ENCODE data around the gene MYL12B.
"Not testable (repeated sequence)": the region's sequence is repeated elsewhere in the genome, so short reads cannot be mapped to it uniquely, and the experiment has no call there.

MYL12B gene

DNA sequence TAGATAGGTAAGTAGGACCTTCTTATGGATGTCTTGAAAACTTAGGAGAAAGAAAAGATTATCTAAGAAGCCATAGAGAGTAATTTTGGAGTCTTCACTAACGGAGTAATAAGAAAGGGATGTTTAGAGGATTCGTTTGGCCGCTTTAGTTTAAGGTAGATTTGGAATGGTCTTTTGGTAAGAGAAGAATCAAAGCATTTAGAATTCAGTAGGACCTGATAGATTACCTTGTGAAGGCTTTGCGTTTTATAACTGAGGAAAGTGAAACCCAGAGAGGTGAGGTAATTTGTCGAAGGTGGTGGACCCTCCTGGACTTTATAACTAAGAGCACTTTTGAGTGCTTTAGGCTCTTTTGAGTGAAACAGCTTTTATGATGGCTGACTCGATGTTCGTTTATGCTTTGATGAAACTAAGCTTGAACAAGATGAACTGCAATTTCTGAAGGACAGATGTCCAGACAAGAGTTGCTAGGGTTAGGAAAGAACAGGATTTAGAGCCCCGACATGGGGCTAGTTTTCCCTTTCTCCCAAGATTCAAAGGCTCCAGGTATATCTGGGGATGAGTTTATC is 1.3 kb downstream of the MYL12B start:
- DNase-seq: no peak

DNA sequence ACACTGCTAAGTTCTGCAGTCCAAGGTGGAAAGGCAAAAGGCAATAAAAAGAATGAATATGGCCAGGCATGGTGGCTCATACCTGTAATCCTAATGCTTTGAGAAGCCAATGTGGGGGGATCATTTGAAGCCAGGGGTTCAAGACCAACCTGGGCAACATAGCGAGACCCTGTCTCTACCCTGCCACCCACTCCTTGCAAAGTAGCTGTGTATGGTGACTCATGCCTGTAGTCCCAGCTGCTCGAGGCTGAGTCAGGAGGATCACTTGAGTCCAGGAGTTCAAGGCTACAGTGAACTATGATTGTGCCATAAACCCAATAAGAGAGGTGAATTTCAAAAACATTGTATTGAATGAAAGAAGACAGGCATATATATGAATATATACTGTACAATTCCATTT is 2.4 kb downstream of the MYL12B start:
- DNase-seq: no peak

DNA sequence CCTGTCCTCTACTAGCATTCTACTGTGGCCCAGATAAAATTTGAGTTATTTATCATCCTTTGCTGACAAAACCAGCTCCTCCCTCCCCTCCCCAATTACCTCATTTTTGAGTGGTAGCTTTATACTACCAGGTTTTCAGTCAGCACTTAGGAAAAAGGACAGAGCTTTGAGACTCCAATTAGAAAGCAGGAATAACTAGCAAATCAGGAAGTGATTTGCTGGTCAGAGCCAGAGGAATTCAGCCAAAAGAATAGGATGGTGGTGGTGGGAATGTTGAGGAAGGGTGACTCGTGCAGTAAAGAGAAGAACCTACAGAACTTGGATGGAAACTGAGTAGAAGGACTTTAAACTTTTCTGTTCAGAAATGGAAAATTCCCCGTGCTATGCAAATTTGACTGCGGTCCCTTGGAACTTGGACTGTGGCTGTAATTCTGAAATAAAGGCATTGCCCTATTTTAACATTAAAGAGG is 3.7 kb downstream of the MYL12B start:
- DNase-seq: no peak

DNA sequence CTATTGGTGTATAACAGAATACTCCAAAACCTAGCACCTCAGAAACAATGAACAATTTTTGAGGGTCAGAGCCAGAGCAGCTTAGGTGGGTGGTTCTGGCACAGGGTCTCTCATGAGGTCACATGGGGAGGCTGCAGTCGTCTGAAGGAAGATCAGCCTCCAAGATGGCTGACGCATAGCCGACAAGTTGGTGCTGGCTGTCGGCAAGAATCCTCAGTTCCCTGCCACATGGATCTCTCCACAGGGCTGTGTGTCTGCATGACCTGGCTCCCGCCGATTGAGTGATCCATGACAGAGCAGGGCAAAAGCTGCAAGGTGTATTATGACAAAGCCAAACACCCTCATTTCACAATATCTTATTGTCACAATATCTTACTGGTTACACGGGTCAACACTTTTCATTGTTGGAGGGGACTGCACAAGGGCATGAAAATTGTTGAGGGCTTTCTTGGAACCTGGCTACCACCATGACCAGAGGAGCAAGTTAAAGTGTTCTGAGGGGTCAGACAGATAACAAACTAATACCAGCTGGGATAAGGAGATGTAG is 4.2 kb downstream of the MYL12B start:
- no peak for DNase-seq

DNA sequence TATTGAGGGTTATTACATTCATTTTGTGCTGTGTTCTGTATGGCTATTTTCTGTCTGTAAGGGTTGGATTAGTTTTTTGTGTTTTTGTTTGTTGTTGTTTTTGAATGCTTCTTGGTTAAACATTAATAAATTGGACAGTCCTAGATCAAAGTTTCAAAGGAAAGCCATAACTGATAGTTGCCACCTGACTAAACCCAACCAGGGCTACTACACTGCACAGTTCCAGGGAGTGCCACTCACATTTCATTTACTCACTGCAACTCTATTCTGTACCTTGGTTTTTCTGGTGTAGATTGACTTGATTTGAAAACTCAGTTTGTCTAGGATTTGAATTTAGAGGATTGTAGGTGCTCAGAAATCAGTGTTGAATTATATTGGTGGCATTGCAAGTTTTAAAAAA is 6.4 kb downstream of the MYL12B start:
- no peak for DNase-seq

DNA sequence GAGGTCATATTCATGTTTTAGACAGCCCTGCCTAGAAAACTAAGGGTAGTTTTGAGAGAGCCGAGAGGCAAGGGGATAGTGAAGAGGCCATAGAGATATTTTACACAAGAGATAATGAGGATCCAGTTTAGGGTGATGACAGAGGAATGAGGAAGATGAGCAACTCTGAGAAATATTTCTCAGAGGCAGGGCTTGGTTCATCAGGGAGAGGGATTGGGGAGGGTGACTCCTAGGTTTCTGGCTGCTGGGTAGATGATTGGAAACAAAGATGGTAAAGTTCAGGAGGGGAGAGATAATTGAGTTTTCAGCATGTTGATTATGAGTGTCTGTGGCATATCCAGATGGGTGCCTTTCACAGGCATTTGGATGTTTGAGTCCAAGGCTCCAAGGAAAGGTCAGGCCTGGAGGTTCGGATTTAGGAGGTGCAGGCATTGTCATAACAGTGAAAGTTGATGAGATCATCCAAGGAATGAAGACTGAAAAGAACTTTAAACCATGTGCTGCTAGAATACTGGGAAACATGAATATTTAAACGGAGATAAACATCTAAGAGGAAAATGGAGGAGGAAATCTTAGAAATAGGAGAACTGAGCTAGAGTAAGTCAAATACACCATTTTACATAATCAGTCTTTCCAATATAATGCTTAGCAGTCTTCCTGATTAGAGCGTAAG is 7.4 kb downstream of the MYL12B start:
- no peak for DNase-seq

DNA sequence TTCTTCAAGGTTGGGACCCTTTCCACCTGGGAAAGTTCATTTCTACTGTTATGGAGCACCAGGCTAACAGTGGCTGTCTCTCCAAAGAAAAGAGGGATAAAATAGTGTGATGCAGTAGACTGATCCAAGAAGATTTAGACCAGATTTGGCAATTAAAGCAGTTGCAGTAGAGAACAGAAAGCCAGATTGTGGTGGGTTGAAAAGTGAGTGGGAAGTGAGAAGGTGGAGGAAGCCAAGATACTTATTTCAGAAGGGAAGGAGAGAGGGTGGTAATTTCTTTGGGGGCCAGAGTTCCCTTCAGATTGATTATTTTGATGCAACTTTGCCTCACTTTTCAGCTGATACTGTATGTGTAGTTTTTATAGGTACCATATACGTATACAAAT is 8.0 kb downstream of the MYL12B start:
- no peak for DNase-seq

DNA sequence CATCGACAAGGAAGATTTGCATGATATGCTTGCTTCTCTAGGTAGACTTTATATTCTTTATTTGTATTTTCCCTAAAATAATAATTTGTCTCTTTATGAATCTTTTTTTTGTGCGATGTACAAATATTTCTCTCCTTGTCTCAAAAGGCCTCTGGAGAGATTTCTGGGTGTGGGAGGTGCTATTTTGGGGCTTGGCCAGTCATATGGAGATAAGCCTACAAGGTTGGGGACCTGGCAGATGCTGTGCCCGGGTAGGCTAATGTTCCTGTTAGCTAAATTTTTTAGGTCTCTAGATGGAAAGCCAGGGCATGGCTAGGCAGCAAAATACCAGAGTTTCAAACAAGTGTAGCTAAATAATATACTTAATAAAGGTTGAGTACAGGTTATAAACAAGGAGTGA is 11.1 kb downstream of the MYL12B start:
- no peak for DNase-seq

DNA sequence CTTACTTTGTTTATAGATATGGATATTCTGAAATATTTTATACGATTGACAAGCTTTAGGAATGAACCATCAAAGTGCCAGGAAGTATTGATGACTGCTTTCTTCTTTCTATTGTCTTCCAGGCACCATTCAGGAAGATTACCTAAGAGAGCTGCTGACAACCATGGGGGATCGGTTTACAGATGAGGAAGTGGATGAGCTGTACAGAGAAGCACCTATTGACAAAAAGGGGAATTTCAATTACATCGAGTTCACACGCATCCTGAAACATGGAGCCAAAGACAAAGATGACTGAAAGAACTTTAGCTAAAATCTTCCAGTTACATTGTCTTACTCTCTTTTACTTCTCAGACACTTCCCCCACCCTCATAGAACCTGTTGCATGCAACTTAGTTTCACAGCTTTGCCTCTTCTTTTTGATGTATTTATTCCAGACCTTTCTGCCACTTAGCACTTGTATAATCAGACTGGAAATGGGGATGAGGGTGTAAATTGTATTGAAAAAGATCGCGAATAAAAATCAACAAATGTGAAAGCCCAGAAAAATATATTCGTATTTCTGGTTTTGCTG is 15.8 kb downstream of the MYL12B start:
- not testable (repeated sequence) for DNase-seq

DNA sequence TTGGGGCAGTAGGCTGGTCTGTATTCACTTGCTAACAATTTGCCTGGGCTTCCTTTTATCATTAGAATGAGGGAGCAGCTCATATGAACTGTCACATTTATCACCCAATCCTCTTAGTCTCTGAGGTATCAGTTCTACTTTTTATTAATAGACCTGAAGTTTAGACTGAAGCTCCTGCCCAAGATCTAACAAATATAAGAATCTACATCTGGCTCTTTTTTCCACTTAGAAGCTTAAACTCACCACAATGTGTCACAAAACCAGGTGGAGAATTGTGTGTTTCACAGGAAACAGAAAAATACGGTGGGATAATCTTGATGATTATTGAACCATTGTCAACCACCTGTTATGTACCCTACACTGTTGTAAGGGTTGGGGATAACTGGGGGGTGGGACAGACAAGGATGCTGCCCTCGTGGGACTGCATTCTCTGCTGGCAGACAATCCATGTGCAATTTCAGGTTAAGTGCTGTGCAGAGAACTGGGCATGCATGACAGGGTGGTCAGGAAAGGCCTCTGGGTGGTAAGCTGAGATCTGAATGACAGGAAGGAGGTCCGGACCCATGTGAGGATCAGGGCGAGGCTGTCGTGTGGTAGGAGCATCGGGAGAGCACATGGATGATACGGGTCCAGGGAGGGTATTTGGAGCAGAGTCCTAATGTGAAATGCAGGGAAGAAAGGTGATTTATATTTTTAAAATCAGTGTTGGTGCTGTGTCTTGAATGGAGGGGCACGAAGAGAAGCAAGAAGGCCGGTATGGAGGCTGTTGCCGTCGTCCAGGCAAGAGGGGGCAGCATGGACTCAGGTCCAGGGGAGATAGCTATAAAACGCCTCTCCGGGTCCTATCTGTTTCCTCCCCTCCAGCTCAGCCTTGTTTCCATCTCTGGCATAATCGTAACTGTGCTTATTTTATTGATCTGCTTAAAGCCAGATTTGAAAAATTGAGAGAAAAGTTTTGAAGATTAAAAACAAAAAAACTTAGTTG is 17.6 kb downstream of the MYL12B start:
- no peak for DNase-seq

DNA sequence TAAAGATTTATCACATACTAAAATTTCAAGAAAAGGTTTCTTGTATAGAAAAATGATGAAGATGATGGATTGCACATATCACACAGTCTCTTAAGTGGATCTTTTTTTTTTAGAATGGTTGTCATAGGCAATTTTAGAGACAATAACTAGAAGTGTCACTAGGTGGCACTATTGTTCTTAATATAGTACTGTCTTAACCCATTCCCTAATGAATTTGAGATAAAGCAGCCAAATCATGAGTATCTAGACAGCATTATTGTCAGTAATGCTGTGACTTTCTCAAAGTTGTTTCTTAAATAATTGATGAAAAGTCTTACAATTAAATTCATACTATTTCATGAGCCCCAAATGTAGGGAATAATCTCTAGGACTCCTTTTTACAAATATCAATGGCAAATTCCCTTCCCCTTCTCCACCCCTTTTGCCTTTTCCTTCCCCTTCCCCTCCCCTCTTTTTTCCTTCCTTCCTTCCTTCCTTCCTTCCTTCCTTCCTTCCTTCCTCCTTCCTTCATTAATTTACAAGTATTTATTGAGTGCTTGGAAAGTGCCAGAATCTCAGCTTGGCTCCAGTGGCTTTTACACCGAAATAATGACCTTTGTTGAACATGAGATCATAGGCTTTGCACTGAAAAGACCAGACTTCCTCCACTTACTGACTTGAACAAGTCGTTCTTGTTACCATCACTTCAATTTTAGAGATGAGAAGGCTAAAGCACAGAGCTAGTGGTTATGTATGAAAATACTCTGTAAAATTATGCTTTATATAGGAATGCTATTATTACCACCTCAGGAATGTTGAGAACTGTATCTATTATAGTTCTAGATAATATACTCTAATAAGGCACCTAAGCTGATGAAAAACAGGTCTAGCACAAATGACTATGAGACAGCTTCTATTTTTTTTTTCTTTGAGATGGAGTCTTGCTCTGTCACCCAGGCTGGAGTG is 19.8 kb downstream of the MYL12B start:
- peak; percentile 68 for DNase-seq

DNA sequence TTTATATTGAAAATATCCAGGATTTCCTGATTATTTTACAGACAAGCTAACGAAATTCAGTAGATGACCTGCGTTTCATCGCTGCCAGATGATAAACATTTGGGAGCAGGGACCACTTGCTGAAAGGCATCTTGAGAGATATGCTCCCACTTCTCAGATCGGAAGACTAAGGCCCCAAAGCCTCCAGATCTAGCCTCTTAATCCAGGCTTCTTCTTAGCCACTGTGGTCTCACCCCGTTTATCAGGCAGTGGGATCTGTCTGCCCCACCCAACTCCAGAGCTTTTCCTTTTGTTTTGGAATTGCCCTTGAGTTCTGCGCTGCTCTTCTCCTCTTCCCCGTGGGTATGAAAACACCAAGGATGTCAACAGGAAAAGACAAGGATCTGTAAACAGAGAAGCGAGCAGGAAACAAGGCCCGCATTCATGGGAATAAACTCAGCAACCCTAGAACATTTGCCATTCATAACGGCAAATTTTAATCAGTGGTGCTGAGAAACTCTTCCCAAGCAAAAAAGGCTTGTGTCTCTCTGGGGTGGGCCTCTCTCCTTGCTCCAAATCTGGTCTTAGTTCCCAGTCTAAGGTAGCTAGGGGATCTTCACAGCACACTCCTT is 21.4 kb downstream of the MYL12B start:
- no peak for DNase-seq

DNA sequence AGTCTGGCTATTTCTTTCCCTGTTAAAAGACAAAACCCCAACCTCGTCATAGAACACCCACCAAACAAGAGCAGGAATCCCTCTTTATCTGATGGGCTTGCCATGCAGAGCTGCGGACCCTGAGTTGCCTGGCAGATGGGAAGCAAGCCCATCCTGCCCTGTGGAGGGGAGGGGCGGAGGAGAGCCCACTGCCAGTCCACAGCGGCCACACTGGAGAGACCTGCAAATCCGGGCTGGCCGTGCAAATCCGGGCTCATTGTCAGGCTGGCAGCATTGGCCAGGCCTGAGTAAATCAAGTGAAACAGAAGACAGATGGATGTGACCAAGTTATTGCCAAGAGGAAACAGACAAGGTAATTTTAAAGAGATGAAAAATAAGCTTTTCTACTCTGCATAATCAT is 22.0 kb downstream of the MYL12B start:
- peak; percentile 51 for DNase-seq

DNA sequence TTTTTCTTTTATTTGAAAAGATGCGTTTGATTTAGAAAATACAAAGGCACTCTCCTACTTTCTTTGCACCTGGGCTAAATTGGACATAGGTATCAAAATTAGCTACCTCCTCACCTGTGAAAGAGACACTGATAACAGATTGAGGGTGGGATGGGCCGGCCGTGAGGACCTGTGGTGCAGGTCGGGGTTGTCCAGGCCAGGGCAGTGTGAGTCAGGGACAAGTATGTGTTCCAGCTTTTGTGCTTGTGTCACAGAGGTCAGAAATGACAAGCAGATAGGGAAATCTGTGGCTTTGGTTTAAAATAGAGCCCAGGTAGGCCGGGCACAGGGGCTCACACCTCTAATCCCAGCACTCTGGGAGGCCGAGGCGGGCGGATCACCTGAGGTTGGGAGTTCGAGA is 22.6 kb downstream of the MYL12B start:
- DNase-seq: no peak

DNA sequence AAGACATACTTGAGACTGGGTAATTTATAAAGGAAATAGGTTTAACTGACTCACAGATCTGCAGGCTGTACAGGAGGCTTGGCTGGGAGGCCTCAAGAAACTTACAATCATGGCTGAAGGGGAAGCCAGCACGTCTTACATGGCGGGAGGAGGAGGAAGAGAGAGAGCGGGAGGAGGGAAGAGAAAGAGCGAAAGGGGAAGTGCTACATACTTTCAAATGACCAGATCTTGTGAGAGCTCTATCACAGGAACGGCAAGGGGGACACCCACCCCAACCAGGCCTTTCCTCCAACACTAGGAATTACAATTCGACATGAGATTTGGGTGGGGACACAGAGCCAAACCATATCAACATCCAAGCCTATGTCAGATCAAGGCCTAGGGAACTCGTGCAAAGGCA is 24.2 kb downstream of the MYL12B start:
- DNase-seq: no peak

DNA sequence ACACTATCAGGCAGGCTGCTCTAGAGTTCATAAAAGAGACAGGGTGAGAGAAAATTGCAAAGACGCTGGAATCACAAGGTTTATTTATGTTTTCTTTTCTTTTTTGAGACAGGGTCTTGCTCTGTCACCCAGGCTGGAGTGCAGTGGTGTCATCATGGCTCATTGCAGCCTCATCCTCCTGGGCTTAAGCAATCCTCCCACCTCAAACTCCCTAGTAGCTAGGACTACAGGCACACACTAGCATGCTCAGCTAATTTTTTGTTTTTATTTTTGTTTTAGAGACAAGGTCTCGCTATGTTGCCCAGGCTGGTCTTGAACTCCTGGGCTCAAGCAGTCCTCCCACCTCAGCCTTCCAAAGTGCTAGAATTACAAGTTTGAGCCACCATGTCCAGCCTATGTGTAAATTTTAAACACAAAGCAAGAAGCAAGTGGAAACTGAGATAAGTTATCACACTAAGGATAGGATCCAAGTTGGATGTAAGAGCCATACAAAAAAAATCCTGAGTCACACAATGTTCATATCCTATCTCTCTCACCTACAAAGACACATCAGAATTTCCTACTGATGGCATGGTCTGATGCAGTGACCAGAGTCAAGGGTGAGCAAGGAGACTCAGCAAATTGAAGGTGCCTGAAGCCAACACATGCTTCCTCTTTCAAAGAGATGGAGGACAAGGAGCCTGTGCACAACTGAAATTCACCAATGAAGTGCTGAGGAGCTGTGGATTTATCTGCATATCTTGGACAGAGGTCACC is 31.4 kb downstream of the MYL12B start:
- DNase-seq: no peak

DNA sequence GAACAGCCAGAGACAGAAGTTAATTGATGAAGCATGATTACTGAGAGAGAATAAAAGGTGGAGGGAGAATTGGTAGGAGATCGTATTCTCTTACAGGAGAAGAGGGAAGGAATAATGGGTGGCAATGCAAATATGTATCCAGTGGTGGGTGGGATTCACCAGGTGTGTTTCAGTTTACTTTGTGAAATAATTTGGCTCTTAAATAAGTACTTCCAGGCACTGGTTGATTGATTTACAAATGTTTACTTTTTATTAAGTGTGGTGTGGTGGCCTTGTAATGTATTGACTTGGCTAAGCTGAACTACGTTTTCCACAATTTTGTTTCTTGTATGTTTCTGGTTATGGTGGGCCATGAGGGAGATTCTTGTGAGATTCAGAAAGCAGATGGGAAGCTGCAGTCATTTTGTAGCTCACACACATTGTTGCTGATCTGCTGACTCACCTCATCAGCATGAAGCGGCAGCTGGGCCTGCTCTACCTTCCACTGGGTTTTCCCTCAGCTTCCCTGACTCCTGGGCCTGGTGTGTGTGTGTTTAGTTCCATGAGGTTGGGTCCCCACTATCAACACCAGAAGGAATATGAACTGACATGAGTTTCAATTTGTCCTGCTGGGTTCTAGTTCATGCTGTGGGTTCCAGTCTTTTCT is 32.6 kb downstream of the MYL12B start:
- DNase-seq: no peak

DNA sequence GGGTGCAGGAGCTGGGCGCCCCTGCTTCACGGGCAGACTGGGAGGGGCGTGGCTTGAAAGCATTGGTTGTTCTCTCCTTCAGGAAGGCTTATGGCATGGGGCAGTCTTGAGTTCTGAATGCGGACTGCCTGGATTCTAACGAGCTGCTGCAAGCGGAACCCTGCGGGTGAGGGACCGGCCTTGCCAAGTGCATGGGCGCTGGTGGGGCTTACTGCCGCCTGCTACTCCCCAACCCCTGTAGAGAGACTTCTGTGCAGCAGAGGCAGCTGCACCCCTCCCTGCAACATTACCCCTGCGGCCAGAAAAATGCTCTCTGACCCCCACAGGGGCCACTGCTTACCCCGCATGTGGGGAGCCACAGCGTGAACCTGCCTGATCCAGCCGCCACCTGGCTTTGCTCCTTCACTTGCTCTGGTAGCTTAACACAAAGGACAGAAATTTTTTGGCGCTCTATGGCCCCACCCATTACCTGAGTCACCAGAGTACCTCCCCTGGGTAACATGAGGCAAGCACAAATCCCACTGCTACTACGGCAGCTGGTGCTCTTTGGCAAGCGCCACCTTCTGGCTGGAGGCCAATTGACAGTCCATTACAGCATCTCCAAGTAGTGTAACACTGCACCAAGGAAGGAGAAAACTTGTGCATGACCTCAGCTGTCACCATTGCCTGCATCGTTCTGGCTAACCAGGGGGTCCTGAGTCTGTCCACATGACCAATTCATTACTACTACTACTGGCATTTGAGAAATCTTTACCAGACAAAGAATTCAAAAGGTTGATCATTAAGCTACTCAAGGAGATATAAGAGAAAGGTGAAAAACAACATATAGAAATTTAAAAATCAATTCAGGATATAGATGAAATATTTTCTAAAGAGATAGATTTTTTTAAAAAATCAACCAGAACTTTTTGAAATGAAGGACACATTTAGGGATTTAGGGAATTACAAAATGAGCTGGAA is 35.4 kb downstream of the MYL12B start:
- peak; percentile 92 for DNase-seq

DNA sequence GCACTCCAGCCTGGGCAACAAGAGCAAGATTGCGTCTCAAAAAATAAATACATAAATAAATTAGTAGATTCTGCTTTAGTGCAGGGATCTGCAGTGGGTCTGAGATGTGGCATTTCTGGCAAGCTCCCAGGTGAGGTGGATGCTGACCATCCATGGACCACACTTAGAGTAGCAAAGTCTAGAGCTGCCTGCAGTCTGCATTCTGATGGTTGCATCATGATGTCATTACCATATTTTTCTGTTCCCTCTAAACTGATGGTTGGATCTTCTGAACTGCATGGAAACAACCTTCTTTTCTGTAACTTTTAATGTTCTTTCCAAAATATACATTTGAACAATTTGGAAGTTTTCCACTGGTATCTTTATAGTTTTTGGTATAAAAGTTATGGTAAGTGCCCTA is 42.9 kb downstream of the MYL12B start:
- DNase-seq: no peak

Data from NCI-H446 treated with DMSO at 0.1 percent for 48 hours (cell line).